ENCODE data around the gene CDH22.

Gene CDH22

GRCh38 chr20:46211331-46211722 is 97.0 kb downstream of the CDH22 start:
- H3K4me1 ChIP-seq (ENCODE audit: insufficient read depth, low read length): no peaks in the 10 kb centered on the region
- no peak overlapping the region for H3K27ac ChIP-seq (ENCODE audit: low read length)
- no peaks in the 10 kb centered on the region for H3K79me2 ChIP-seq (ENCODE audit: insufficient read depth, low read length)
- no peak overlapping the region for H2AFZ ChIP-seq (ENCODE audit: low read depth, low read length)
- H3K4me3 ChIP-seq (ENCODE audit: low read depth in 1 of 2, low read length in 2 of 2): no peak overlapping the region
- H3K27me3 ChIP-seq (ENCODE audit: insufficient read depth, low read length, poor library complexity): peaks cover 5% of the 10 kb centered on the region
- no peaks in the 10 kb centered on the region for H3K36me3 ChIP-seq (ENCODE audit: insufficient read depth, low read length)
- ATAC-seq (ENCODE audit: insufficient read depth, low read depth): no peak
- no peak overlapping the region for H3K4me2 ChIP-seq (ENCODE audit: insufficient read depth, low read length)
- peaks cover 18% of the 10 kb centered on the region for H4K20me1 ChIP-seq (ENCODE audit: insufficient read depth, low read length)
- no peak for TF ChIP-seq CTCF (IDR thresholded peaks at IDR 0.05; ENCODE audit: borderline replicate concordance, extremely low read depth, low read length, poor library complexity, severe bottlenecking)
- no peak for TF ChIP-seq EZH2 (IDR thresholded peaks at IDR 0.05; ENCODE audit: borderline replicate concordance, low read depth, low read length, severe bottlenecking)
- no peak for DNase-seq
- no peak overlapping the region for H3K9ac ChIP-seq (ENCODE audit: low read depth, low read length)
- H3K9me3 ChIP-seq (ENCODE audit: insufficient read depth, low read length, severe bottlenecking): no peaks in the 10 kb centered on the region

DNA sequence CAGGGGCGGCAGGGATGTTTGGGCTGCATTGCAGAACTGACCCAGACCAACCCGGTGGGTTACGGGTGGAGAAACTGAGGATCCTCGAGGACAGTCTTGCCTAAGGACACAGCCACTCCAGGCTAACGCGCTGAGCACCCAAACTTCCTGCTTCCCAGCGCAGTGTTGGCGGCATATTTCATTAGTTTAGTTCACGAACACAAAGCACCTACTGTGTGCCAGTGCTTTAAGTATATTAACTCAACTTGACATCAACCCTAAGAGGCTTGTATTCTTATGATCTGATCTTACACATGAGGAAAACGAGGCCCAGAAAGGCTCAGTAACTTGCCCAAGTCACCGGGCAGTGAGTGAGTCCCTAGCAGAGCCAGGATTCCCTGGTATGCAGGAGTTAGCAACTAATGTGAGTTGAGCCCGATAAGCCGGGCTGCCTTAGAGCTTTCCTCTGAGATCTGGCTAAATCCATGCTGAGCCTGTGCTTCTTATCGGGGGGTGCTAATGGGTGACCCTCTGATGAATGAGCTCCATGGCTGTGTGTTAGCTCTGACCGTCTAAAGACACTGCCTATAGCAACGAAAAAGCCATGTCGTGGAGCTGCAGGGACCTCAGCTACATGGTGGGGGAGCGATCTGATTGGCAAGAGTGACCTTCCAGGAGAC is 97.5 kb downstream of the CDH22 start:
- DNase-seq (no peak), ATAC-seq (ENCODE audit: insufficient read depth, low read depth) (no peak)
- no peak overlapping the region for H3K27ac ChIP-seq (ENCODE audit: low read length)
- H3K4me3 ChIP-seq (ENCODE audit: low read depth in 1 of 2, low read length in 2 of 2): no peak overlapping the region
- H3K27me3 ChIP-seq (ENCODE audit: insufficient read depth, low read length, poor library complexity): peaks cover 5% of the 10 kb centered on the region
- no peak overlapping the region for H3K4me2 ChIP-seq (ENCODE audit: insufficient read depth, low read length)
- H3K9ac ChIP-seq (ENCODE audit: low read depth, low read length): no peak overlapping the region
- H3K36me3 ChIP-seq (ENCODE audit: insufficient read depth, low read length): no peaks in the 10 kb centered on the region
- H3K9me3 ChIP-seq (ENCODE audit: insufficient read depth, low read length, severe bottlenecking): no peaks in the 10 kb centered on the region
- no peaks in the 10 kb centered on the region for H3K79me2 ChIP-seq (ENCODE audit: insufficient read depth, low read length)
- H4K20me1 ChIP-seq (ENCODE audit: insufficient read depth, low read length): peaks cover 12% of the 10 kb centered on the region
- H3K4me1 ChIP-seq (ENCODE audit: insufficient read depth, low read length): no peaks in the 10 kb centered on the region
- no peak overlapping the region for H2AFZ ChIP-seq (ENCODE audit: low read depth, low read length)
- TF ChIP-seq EZH2 (IDR thresholded peaks at IDR 0.05; ENCODE audit: borderline replicate concordance, low read depth, low read length, severe bottlenecking) (no peak), CTCF (IDR thresholded peaks at IDR 0.05; ENCODE audit: borderline replicate concordance, extremely low read depth, low read length, poor library complexity, severe bottlenecking) (no peak)

DNA sequence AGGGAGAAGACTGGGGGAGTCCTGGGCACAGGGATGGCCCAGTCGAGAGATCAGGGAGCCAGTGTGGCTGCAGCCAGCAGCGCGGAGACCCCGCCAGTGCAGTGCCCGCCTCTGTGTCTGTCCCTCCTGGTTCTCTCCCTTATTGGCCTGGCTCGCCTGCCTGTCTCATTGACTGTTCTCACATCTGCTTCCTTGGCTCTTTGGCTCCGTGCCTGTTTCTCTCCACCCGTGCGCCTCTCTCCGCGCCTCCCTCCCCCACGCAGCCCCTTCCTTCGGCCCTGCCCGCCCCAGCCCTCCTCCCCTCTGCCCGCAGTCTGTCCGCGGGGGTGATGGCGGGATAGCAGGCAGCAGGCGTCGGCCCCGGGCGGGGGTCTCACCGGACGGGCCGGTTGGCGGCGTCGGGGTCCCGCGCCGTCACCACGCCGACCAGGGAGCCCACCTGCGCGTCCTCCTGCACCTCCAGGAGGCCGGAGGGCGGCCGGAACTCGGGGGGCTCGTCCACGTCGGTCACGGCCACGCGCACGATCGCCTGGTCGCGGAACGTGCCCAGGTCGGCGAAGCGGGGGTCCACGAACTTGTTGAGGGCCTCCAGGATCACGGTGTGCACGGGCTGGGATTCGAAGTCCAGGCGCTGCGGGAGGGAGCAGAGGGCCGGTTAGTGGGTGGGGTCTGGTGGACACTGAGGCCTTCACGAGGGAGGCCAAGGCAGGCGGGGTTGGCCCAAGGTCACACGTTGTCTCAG is 98.2 kb downstream of the CDH22 start:
- H3K27ac ChIP-seq (ENCODE audit: low read length): no peak overlapping the region
- TF ChIP-seq EZH2 (IDR thresholded peaks at IDR 0.05; ENCODE audit: borderline replicate concordance, low read depth, low read length, severe bottlenecking) (no peak), CTCF (IDR thresholded peaks at IDR 0.05; ENCODE audit: borderline replicate concordance, extremely low read depth, low read length, poor library complexity, severe bottlenecking) (no peak)
- no peaks in the 10 kb centered on the region for H3K36me3 ChIP-seq (ENCODE audit: insufficient read depth, low read length)
- no peak overlapping the region for H3K4me2 ChIP-seq (ENCODE audit: insufficient read depth, low read length)
- no peak for ATAC-seq (ENCODE audit: insufficient read depth, low read depth)
- H3K79me2 ChIP-seq (ENCODE audit: insufficient read depth, low read length): no peaks in the 10 kb centered on the region
- no peak overlapping the region for H3K4me3 ChIP-seq (ENCODE audit: low read depth in 1 of 2, low read length in 2 of 2)
- no peaks in the 10 kb centered on the region for H3K4me1 ChIP-seq (ENCODE audit: insufficient read depth, low read length)
- no peak overlapping the region for H3K9ac ChIP-seq (ENCODE audit: low read depth, low read length)
- H3K9me3 ChIP-seq (ENCODE audit: insufficient read depth, low read length, severe bottlenecking): no peaks in the 10 kb centered on the region
- peaks cover 5% of the 10 kb centered on the region for H3K27me3 ChIP-seq (ENCODE audit: insufficient read depth, low read length, poor library complexity)
- peaks cover 11% of the 10 kb centered on the region for H4K20me1 ChIP-seq (ENCODE audit: insufficient read depth, low read length)
- no peak overlapping the region for H2AFZ ChIP-seq (ENCODE audit: low read depth, low read length)
- DNase-seq: no peak

Measured in DND-41 (cell line).